B cell (primary cell): Measurements from ENCODE around the gene ZFP28. TPM values are rescaled to one million over a fixed set of nuclear protein-coding genes. Genes with fewer than 3 reads are reported as not detected.

ENCODE experiments used
- ATAC-seq: fragments of 200-7000 bp; cut with Tn5 transposase; one replicate; pipeline ENCODE4 v1.10.0; 2021; ENCODE audit warnings: low read depth, mild to moderate bottlenecking, moderate number of reproducible peaks, moderate library complexity
- CTCF ChIA-PET: fragments of 350-600 bp; sonication (Branson Sonifier 250); formaldehyde crosslinking; loops from one replicate; lab custom pipeline; 2021; ENCODE audit warnings: antibody characterized with exemption, inconsistent platforms; lab: Charles Lee
- POLR2A ChIA-PET: fragments of 350-600 bp; sonication (Branson Sonifier 250); formaldehyde crosslinking; loops from one replicate; lab custom pipeline; 2021; ENCODE audit warnings: antibody characterized with exemption; lab: Charles Lee
- DNase-seq: peaks from one replicate; pipeline ENCODE4 v3.0.0; 2013
- H2AFZ ChIP-seq: 2 replicates; pipeline ENCODE4 v1.6.1; 2012; ENCODE audit warnings: mild to moderate bottlenecking, low read depth, low read length; ENCODE audit not compliant: insufficient read depth, poor library complexity, severe bottlenecking
- H3K27ac ChIP-seq, 2 donors: 1 replicate in 1 of 2; 2 replicates in 1 of 2; pipeline ENCODE4 v1.5.1; 2012 to 2013; ENCODE audit warnings: low read length in 2 of 2, mild to moderate bottlenecking in 2 of 2, moderate library complexity in 1 of 2
- H3K27me3 ChIP-seq, 4 experiments: fragments of 200-600 bp in 1 of 4; sonication (generic) in 1 of 4; replicated peaks in 1 of 4; 1 replicate in 2 of 4; 2 replicates in 2 of 4; pipeline versions ENCODE4 v1.6.1 to v1.7.0; 2013 to 2016; ENCODE audit warnings: low read length in 3 of 4, mild to moderate bottlenecking in 2 of 4, mixed read lengths in 1 of 4, moderate library complexity in 1 of 4; ENCODE audit not compliant: insufficient read depth in 4 of 4, control insufficient read depth in 3 of 4; ENCODE audit errors: control extremely low read depth in 1 of 4
- H3K36me3 ChIP-seq, 2 experiments: replicated peaks in 1 of 2; 1 replicate in 1 of 2; 2 replicates in 1 of 2; pipeline versions ENCODE4 v1.6.1 to v1.7.1; 2013; ENCODE audit warnings: low read length in 1 of 2; ENCODE audit not compliant: insufficient read depth in 2 of 2, control insufficient read depth in 1 of 2; ENCODE audit errors: control extremely low read depth in 1 of 2, extremely low read depth in 1 of 2
- H3K4me1 ChIP-seq, 2 donors: fragments of 200-600 bp in 1 of 2; sonication (generic) in 1 of 2; 1 replicate in 1 of 2; 2 replicates in 1 of 2; pipeline versions ENCODE4 v1.5.1 to v1.6.1; 2013 to 2017; ENCODE audit warnings: low read length in 2 of 2; ENCODE audit not compliant: control insufficient read depth in 2 of 2, insufficient read depth in 2 of 2
- H3K4me2 ChIP-seq: replicated peaks from 2 replicates; pipeline ENCODE3; 2012; ENCODE audit warnings: mild to moderate bottlenecking, low read depth, low read length; ENCODE audit not compliant: poor library complexity, severe bottlenecking
- H3K4me3 ChIP-seq, 5 experiments: fragments of 200-600 bp in 1 of 5; sonication (generic) in 1 of 5; 1 replicate in 3 of 5; 2 replicates in 2 of 5; pipeline versions ENCODE4 v1.5.1 to v1.7.0; 2011 to 2016; ENCODE audit warnings: low read length in 4 of 5, mild to moderate bottlenecking in 4 of 5, low read depth in 2 of 5, control low read depth in 1 of 5, moderate library complexity in 1 of 5; ENCODE audit not compliant: insufficient read depth in 1 of 5; ENCODE audit errors: control extremely low read depth in 1 of 5, extremely low read depth in 1 of 5
- H3K79me2 ChIP-seq: fragments of 200-600 bp; sonication (generic); one replicate; pipeline ENCODE4 v1.6.0; 2016; ENCODE audit warnings: low read length; ENCODE audit not compliant: control insufficient read depth, insufficient read depth
- H3K9ac ChIP-seq: fragments of 200-600 bp; sonication (generic); 2 replicates; pipeline ENCODE4 v1.6.1; 2017; ENCODE audit warnings: mild to moderate bottlenecking, low read length, moderate library complexity
- H3K9me3 ChIP-seq, 3 donors: one replicate each; pipeline versions ENCODE4 v1.6.1 to v1.7.1; 2013; ENCODE audit warnings: low read length in 2 of 3; ENCODE audit not compliant: control insufficient read depth in 2 of 3, insufficient read depth in 1 of 3; ENCODE audit errors: control extremely low read depth in 1 of 3
- H4K20me1 ChIP-seq: 2 replicates; pipeline ENCODE4 v1.6.0; 2012; ENCODE audit warnings: mild to moderate bottlenecking, low read length; ENCODE audit not compliant: insufficient read depth, control insufficient read depth, poor library complexity, severe bottlenecking
- H3K27ac Mint-ChIP-seq: one replicate; pipeline ENCODE4 v1.8.0; 2021; ENCODE audit warnings: mixed read lengths
- H3K27me3 Mint-ChIP-seq: one replicate; pipeline ENCODE4 v1.8.0; 2021; ENCODE audit warnings: mixed read lengths
- H3K4me1 Mint-ChIP-seq: one replicate; pipeline ENCODE4 v1.8.0; 2021; ENCODE audit warnings: mixed read lengths
- H3K4me3 Mint-ChIP-seq: one replicate; pipeline ENCODE4 v1.8.0; 2021; ENCODE audit warnings: mixed read lengths
- H3K9me3 Mint-ChIP-seq: one replicate; pipeline ENCODE4 v1.8.0; 2022; ENCODE audit warnings: mixed read lengths; ENCODE audit not compliant: insufficient read depth
- EZH2 ChIP-seq: IDR thresholded peaks from 2 replicates; pipeline ENCODE4 v1.6.1; 2012; ENCODE audit warnings: borderline replicate concordance, low read depth, mild to moderate bottlenecking, moderate library complexity, low read length; ENCODE audit not compliant: insufficient read depth, poor library complexity, severe bottlenecking
- WGBS: methylation state at CpG from one replicate; pipeline ENCODE4 v1.1.5; 2013; ENCODE audit warnings: missing lambda C conversion rate; ENCODE audit not compliant: insufficient coverage; 5-methylcytosine and 5-hydroxymethylcytosine counted together
- intact Hi-C: fragments of 100-400 bp; cut with micrococcal nuclease; formaldehyde crosslinking; loops from one replicate; pipeline ENCODE4 v1.10.0; 2022
- polyA plus RNA-seq: library from polyadenylated mRNA; depleted of rRNA; stranded (reverse); fragments of >200 nt; gene quantifications from 2 replicates; pipeline ENCODE4 v1.2.3, GENCODE V29; 2012
- total RNA-seq, 2 donors: library from RNA; stranded (reverse); fragments of 120-200 nt in 1 of 2; gene quantifications; 1 replicate in 1 of 2; 2 replicates in 1 of 2; pipeline versions ENCODE4 v1.2.3 to v1.2.4, GENCODE V29; 2013 to 2022
- TF ChIP-seq, protein P1 (sequence below): fragments of 200-600 bp; IDR thresholded peaks from one replicate; pipeline ENCODE4 v1.8.0; 2022; ENCODE audit warnings: antibody characterized with exemption, mild to moderate bottlenecking

The ZFP28 gene
- total and polyA plus RNA-seq, 2 donors (not counting 1 experiment from before 2014, with no cell fraction given), result 2.5 to 11.6 TPM

DNA sequence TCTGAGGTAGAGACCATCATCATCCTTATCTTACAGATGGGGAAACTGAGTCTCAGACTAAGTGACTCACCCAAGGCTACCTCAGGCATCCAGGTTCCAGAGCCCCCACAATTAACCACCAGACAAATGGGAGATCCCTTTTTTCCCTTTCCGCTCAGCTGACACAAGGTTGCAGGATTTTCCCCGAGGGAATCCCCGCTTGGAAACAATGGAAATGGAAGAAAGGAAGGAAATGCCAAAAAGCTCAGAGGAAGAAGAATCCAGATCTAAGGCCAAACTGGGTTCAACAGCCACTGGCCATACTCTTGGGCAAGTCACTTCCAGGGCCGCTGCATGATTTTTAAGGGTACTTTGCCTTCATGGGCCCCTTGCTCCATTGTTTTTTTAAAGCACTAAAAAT is 57.9 kb downstream of the ZFP28 start:
- H3K36me3 ChIP-seq, result peaks cover 0 to 9% of the 10 kb centered on the region in 2 experiments
- ATAC-seq (no peak), DNase-seq (no peak)
- no peak overlapping the region for H3K4me2 ChIP-seq
- H3K4me3 Mint-ChIP-seq, result peak overlapping the region; percentile 93
- H3K27ac Mint-ChIP-seq, result no peak overlapping the region
- ChIA-PET POLR2A (no interaction called here), CTCF (no interaction called here)
- H3K9me3 Mint-ChIP-seq, result peaks cover 2% of the 10 kb centered on the region
- intact Hi-C loops, result loop anchor here (10.0 kb wide), 1 partner anchor 52 kb away; no protein-coding TSS in a partner anchor
- H3K79me2 ChIP-seq, result peaks cover 54% of the 10 kb centered on the region
- TF ChIP-seq, protein P1, sequence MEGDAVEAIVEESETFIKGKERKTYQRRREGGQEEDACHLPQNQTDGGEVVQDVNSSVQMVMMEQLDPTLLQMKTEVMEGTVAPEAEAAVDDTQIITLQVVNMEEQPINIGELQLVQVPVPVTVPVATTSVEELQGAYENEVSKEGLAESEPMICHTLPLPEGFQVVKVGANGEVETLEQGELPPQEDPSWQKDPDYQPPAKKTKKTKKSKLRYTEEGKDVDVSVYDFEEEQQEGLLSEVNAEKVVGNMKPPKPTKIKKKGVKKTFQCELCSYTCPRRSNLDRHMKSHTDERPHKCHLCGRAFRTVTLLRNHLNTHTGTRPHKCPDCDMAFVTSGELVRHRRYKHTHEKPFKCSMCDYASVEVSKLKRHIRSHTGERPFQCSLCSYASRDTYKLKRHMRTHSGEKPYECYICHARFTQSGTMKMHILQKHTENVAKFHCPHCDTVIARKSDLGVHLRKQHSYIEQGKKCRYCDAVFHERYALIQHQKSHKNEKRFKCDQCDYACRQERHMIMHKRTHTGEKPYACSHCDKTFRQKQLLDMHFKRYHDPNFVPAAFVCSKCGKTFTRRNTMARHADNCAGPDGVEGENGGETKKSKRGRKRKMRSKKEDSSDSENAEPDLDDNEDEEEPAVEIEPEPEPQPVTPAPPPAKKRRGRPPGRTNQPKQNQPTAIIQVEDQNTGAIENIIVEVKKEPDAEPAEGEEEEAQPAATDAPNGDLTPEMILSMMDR, result no peak
- TF ChIP-seq EZH2, result no peak
- H3K4me1 Mint-ChIP-seq, result peaks cover 19% of the 10 kb centered on the region
- H3K4me1 ChIP-seq, result peaks cover 11 to 20% of the 10 kb centered on the region in 2 donors
- no peak overlapping the region for H2AFZ ChIP-seq
- no peaks in the 10 kb centered on the region for H4K20me1 ChIP-seq
- no peak overlapping the region for H3K27ac ChIP-seq
- H3K9me3 ChIP-seq, result peaks cover 0 to 18% (median 2%) of the 10 kb centered on the region in 3 donors
- H3K27me3 Mint-ChIP-seq, result no peaks in the 10 kb centered on the region
- H3K27me3 ChIP-seq, result no peaks in the 10 kb centered on the region
- H3K9ac ChIP-seq, result no peak overlapping the region
- 67% methylated on average over 3 of the region's 4 CpGs for WGBS
- no peak overlapping the region for H3K4me3 ChIP-seq

DNA sequence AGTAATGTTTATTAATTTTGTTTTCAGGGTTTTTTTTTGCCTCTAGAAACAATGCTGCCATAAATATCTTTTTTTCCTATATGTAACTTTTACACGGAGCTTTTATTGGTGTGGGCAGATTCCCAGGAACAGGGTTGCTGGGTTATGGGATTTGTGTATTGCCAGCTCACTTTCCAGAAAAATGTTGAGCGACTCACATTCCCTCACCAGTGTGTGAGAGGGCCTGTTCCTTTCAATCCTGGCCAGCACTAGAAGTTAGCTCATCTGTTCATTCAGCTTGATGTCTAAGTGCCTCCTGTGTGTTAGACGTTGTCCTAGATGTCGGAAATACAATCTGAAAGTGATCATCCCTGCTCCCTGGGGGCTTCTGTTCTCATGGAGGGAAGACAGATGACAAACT is 58.9 kb downstream of the ZFP28 start:
- Histone ChIP-seq H3K9ac (no peak overlapping the region), H3K79me2 (peaks cover 62% of the 10 kb centered on the region), H3K4me2 (no peak overlapping the region), H3K27me3 (no peaks in the 10 kb centered on the region), H3K4me1 (peaks cover 11 to 20% of the 10 kb centered on the region in 2 donors), H3K4me3 (no peak overlapping the region), H2AFZ (no peak overlapping the region), H3K36me3 (peaks cover 0 to 17% of the 10 kb centered on the region in 2 experiments), H4K20me1 (no peaks in the 10 kb centered on the region), H3K9me3 (peaks cover 0 to 18% (median 8%) of the 10 kb centered on the region in 3 donors), H3K27ac (no peak overlapping the region)
- ChIA-PET POLR2A (no interaction called here), CTCF (no interaction called here)
- intact Hi-C loops, result loop anchor here (10.0 kb wide), 1 partner anchor 53 kb away; no protein-coding TSS in a partner anchor
- TF ChIP-seq, protein P1, result no peak
- TF ChIP-seq EZH2, result no peak
- Mint-ChIP-seq H3K27me3 (no peaks in the 10 kb centered on the region), H3K4me3 (no peak overlapping the region), H3K9me3 (peaks cover 2% of the 10 kb centered on the region), H3K27ac (no peak overlapping the region), H3K4me1 (peaks cover 19% of the 10 kb centered on the region)
- WGBS, result 89% methylated on average over 1 of the region's 4 CpGs
- ATAC-seq (no peak), DNase-seq (no peak)
